ENCODE measurements around the gene PGGHG. TPM values are rescaled to one million over a fixed set of nuclear protein-coding genes. Genes with fewer than 3 reads are reported as not detected.
"Not testable (repeated sequence)": the region's sequence is repeated elsewhere in the genome, so short reads cannot be mapped to it uniquely, and the experiment has no call there.

PGGHG gene
- total and polyA plus RNA-seq, 12 donors: 0.55 to 77.2 (median 7.1) TPM

GRCh38 chr11:315051-315481, 26.1 kb downstream of the PGGHG start:
- TF ChIP-seq POLR2A (IDR thresholded peaks at IDR 0.05): no peak
- no peak for TF ChIP-seq CTCF (IDR thresholded peaks at IDR 0.05)
- Histone ChIP-seq H3K9me3 (replicated peaks in 1 of 3) (no peaks in the 10 kb centered on the region), H3K27ac (peak overlapping the region in 2 of 5 donors; percentile 74 to 89), H3K27me3 (peaks cover 16% of the 10 kb centered on the region), H3K4me1 (replicated peaks in 1 of 2) (peaks cover under 1 to 26% of the 10 kb centered on the region in 2 donors), H3K4me3 (peak overlapping the region in 1 of 4 donors; percentile 45), H3K36me3 (replicated peaks in 1 of 2) (no peaks in the 10 kb centered on the region)
- intact Hi-C loops (cut with DNase I): no loop called here
- 65 to 72% (median 71%) methylated on average over 4 to 9 of the region's 9 CpGs for WGBS, 4 donors
- DNase-seq: no peak

DNA sequence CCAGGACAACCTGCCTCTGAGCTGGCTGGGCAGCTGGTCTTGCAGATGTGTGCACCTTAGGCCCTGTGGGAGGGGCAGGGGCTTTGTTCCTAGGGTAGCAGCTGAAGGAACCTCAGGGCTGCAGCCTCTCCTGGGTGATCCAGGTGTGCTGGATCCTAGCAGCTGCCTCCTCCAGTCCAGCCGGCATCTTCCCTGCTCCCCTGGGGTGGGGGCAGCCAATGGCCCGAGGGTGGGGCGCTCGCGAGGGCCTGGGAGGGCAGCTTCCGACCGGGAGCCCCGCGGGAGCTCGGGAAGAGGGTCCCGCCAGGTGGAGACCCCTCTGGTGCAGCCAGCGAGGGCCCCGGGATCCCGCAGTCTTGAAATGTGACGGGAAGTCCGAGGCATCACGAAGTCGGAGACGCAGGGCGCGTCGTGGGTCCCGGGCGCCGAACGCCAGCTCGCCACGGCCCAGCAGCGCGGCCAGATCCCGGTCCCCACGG, 26.6 kb downstream of the PGGHG start:
- Histone ChIP-seq H3K4me3 (peak overlapping the region in 1 of 4 donors; percentile 45), H3K9me3 (replicated peaks in 1 of 3) (no peaks in the 10 kb centered on the region), H3K4me1 (replicated peaks in 1 of 2) (peaks cover 0 to 26% of the 10 kb centered on the region in 2 donors), H3K27me3 (peaks cover 16% of the 10 kb centered on the region), H3K27ac (peak overlapping the region in 4 of 5 donors; percentile 17 to 89 (median 56)), H3K36me3 (replicated peaks in 1 of 2) (no peaks in the 10 kb centered on the region)
- intact Hi-C loops (cut with DNase I): no loop called here
- DNase-seq: no peak
- no peak for TF ChIP-seq CTCF (IDR thresholded peaks at IDR 0.05)
- no peak for TF ChIP-seq POLR2A (IDR thresholded peaks at IDR 0.05)
- 39 to 57% (median 40%) methylated on average over 6 to 32 of the region's 32 CpGs for WGBS, 4 donors

GRCh38 chr11:316031-316701, 27.2 kb downstream of the PGGHG start:
- H3K4me1 ChIP-seq (replicated peaks in 1 of 2): peaks cover 3 to 26% of the 10 kb centered on the region in 2 donors
- H3K36me3 ChIP-seq (replicated peaks in 1 of 2): no peaks in the 10 kb centered on the region
- 18 to 53% (median 26%) methylated on average over 8 to 64 of the region's 64 CpGs for WGBS, 4 donors
- peaks cover 16% of the 10 kb centered on the region for H3K27me3 ChIP-seq
- peak in 1 of 7 donors; percentile 19 for DNase-seq
- peak overlapping the region in 4 of 5 donors; percentile 17 to 89 (median 56) for H3K27ac ChIP-seq
- H3K4me3 ChIP-seq: peak overlapping the region in 1 of 4 donors; percentile 45
- H3K9me3 ChIP-seq (replicated peaks in 1 of 3): no peaks in the 10 kb centered on the region
- TF ChIP-seq POLR2A (IDR thresholded peaks at IDR 0.05): no peak
- TF ChIP-seq CTCF (IDR thresholded peaks at IDR 0.05): no peak
- intact Hi-C loops (cut with DNase I): no loop called here

DNA sequence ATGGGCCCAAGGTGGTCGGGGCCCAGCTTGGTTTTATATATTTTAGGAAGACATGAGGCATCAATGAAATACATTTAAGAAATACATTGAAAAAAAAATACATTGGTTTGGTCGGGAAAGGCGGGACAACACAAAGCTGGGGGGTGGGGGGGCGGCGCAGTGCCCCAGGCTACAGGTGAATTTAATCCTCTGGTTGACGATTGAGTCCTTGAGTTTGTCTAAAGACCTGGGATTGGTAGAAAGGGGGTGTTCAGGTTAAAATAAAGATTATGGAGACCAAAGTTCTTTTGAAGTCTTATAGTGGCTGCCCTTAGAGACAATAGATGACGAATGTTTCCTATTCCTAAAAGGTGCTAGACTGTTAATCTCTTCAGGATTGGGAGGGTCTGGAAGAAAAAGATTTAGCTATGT, 28.0 kb downstream of the PGGHG start:
- 63 to 71% (median 67%) methylated on average over 7 of the region's 7 CpGs for WGBS, 4 donors
- TF ChIP-seq CTCF (IDR thresholded peaks at IDR 0.05) (no peak), POLR2A (IDR thresholded peaks at IDR 0.05) (no peak)
- no peak for DNase-seq
- Histone ChIP-seq H3K27ac (peak overlapping the region in 2 of 5 donors; percentile 74 to 89), H3K36me3 (replicated peaks in 1 of 2) (no peaks in the 10 kb centered on the region), H3K4me1 (replicated peaks in 1 of 2) (peaks cover 3 to 26% of the 10 kb centered on the region in 2 donors), H3K27me3 (peaks cover 16% of the 10 kb centered on the region), H3K9me3 (replicated peaks in 1 of 3) (no peaks in the 10 kb centered on the region), H3K4me3 (peak overlapping the region in 1 of 4 donors; percentile 45)
- intact Hi-C loops (cut with DNase I): no loop called here

GRCh38 chr11:317668-318404, 28.9 kb downstream of the PGGHG start:
- intact Hi-C loops (cut with DNase I): not testable (repeated sequence)

GRCh38 chr11:318405-319120, 29.6 kb downstream of the PGGHG start:
- H3K4me1 ChIP-seq (replicated peaks in 1 of 2): peaks cover 3 to 10% of the 10 kb centered on the region in 2 donors
- peaks cover 16% of the 10 kb centered on the region for H3K27me3 ChIP-seq
- H3K9me3 ChIP-seq (replicated peaks in 1 of 3); DNase-seq; H3K36me3 ChIP-seq (replicated peaks in 1 of 2); intact Hi-C loops (cut with DNase I): not testable (repeated sequence)
- 0 to 2% (median 1%) methylated on average over 5 to 13 of the region's 79 CpGs; no CpG with 5 or more reads in 1 of the 4 donors for WGBS, 4 donors
- peak overlapping the region in 4 of 5 donors; percentile 62 to 100 (median 80) for H3K27ac ChIP-seq
- peak overlapping the region in 2 of 4 donors; percentile 34 to 90 for H3K4me3 ChIP-seq

More at GRCh38 chr11:317668-318404, 28.9 kb downstream of the PGGHG start:
- Histone ChIP-seq H3K27me3 (peaks cover 16% of the 10 kb centered on the region), H3K4me3 (peak overlapping the region in 1 of 4 donors; percentile 2), H3K27ac (peak overlapping the region in 2 of 5 donors; percentile 38 to 45), H3K4me1 (replicated peaks in 1 of 2) (peaks cover 3 to 18% of the 10 kb centered on the region in 2 donors)
- H3K9me3 ChIP-seq (replicated peaks in 1 of 3); H3K36me3 ChIP-seq (replicated peaks in 1 of 2); DNase-seq: not testable (repeated sequence)
- 29 to 60% (median 34%) methylated on average over 6 to 16 of the region's 30 CpGs for WGBS, 4 donors
